22Rv1 (cell line): ENCODE results near the gene NUAK1.
A peak's percentile ranks its signal among the peaks of the same experiment; 100 is the strongest.

Experiments
- H3K27ac ChIP-seq: fragments of 450-650 bp; 2 replicates; pipeline ENCODE4 v1.5.1; 2017
- CTCF ChIP-seq: fragments of 450-650 bp; IDR thresholded peaks from 2 replicates; pipeline ENCODE4 v1.5.1; 2017; ENCODE audit warnings: mild to moderate bottlenecking
- ZFX ChIP-seq: fragments of 450-650 bp; IDR thresholded peaks from 2 replicates; pipeline ENCODE4 v1.6.1; 2017; ENCODE audit warnings: antibody characterized with exemption, borderline replicate concordance

Gene NUAK1

GRCh38 chr12:106039242-106039641, 99.5 kb downstream of the NUAK1 start:
- no peak overlapping the region for H3K27ac ChIP-seq
- TF ChIP-seq ZFX (no peak), CTCF (no peak)

- TF ChIP-seq CTCF (no peak), ZFX (no peak)
- no peak overlapping the region for H3K27ac ChIP-seq
These were observed 101.0 kb downstream of the NUAK1 start for GRCh38 chr12:106037524-106038298.

- no peak for TF ChIP-seq ZFX
- TF ChIP-seq CTCF = no peak
- peak overlapping the region; percentile 31; the same call in 1 of the 2 replicates for H3K27ac ChIP-seq
These were observed 103.3 kb downstream of the NUAK1 start for GRCh38 chr12:106035421-106035820.

- no peak for TF ChIP-seq ZFX
- no peak for TF ChIP-seq CTCF
- no peak overlapping the region for H3K27ac ChIP-seq
These were observed 104.4 kb downstream of the NUAK1 start for GRCh38 chr12:106034316-106034715.

- no peak overlapping the region for H3K27ac ChIP-seq
- TF ChIP-seq CTCF (no peak), ZFX (no peak)
These were observed 105.5 kb downstream of the NUAK1 start for GRCh38 chr12:106033161-106033675.

- H3K27ac ChIP-seq = no peak overlapping the region
- TF ChIP-seq CTCF (no peak), ZFX (no peak)
These were observed 106.2 kb downstream of the NUAK1 start for GRCh38 chr12:106032623-106032925.

GRCh38 chr12:106031761-106032622, 106.8 kb downstream of the NUAK1 start:
- H3K27ac ChIP-seq = no peak overlapping the region

More at GRCh38 chr12:106031761-106032622, 106.8 kb downstream of the NUAK1 start:
- TF ChIP-seq ZFX (no peak), CTCF (peak; percentile 15)
